22Rv1 (cell line): Measurements from ENCODE around the gene MAGI2.

Source experiments
- CTCF ChIP-seq: fragments of 450-650 bp; IDR thresholded peaks from 2 replicates; pipeline ENCODE4 v1.5.1; 2017; ENCODE audit warnings: mild to moderate bottlenecking
- ZFX ChIP-seq: fragments of 450-650 bp; IDR thresholded peaks from 2 replicates; pipeline ENCODE4 v1.6.1; 2017; ENCODE audit warnings: antibody characterized with exemption, borderline replicate concordance

- TF ChIP-seq CTCF (no peak), ZFX (no peak)
Observed at GRCh38 chr7:79159040-79159664, 294.3 kb downstream of the MAGI2 start.
